Muscle layer of duodenum (tissue), 2 donors: ENCODE measurements around the gene KRTAP12-4.
"Not testable (repeated sequence)": the region's sequence is repeated elsewhere in the genome, so short reads cannot be mapped to it uniquely, and the experiment has no call there.

ENCODE experiments used
- H3K27ac ChIP-seq: one replicate; pipeline ENCODE4 v1.7.0; 2013; ENCODE audit warnings: mild to moderate bottlenecking, low read length
- H3K27me3 ChIP-seq: one replicate; pipeline ENCODE4 v1.7.0; 2013; ENCODE audit warnings: low read depth, mild to moderate bottlenecking, control low read depth, low read length
- H3K36me3 ChIP-seq, 2 donors: one replicate each; pipeline ENCODE4 v1.7.0; 2013; ENCODE audit warnings: low read length in 2 of 2, control low read depth in 1 of 2, mild to moderate bottlenecking in 1 of 2; ENCODE audit not compliant: insufficient read depth in 2 of 2, control insufficient read depth in 1 of 2
- H3K4me1 ChIP-seq, 2 donors: one replicate each; pipeline ENCODE4 v1.7.0; 2013; ENCODE audit warnings: low read length in 2 of 2, mild to moderate bottlenecking in 2 of 2, control low read depth in 1 of 2, moderate library complexity in 1 of 2; ENCODE audit not compliant: insufficient read depth in 2 of 2, control insufficient read depth in 1 of 2
- H3K4me3 ChIP-seq, 2 donors: one replicate each; pipeline ENCODE4 v1.7.0; 2013; ENCODE audit warnings: low read length in 2 of 2, low read depth in 1 of 2, mild to moderate bottlenecking in 1 of 2
- H3K9me3 ChIP-seq, 2 donors: one replicate each; pipeline ENCODE4 v1.7.0; 2013; ENCODE audit warnings: low read length in 2 of 2, control low read depth in 1 of 2, mild to moderate bottlenecking in 1 of 2; ENCODE audit not compliant: control insufficient read depth in 1 of 2
- donor health status: healthy.

Gene KRTAP12-4

GRCh38 chr21:44637851-44638348 lies 16.6 kb downstream of the KRTAP12-4 start:
- H3K4me1 ChIP-seq, H3K27ac ChIP-seq, H3K36me3 ChIP-seq, H3K4me3 ChIP-seq, H3K27me3 ChIP-seq: not testable (repeated sequence)
- H3K9me3 ChIP-seq = peaks cover 11 to 12% of the 10 kb centered on the region in 2 donors

GRCh38 chr21:44637018-44637850 lies 17.2 kb downstream of the KRTAP12-4 start, which contains the start of gene KRTAP10-10:
TSS of gene KRTAP10-10 (plus strand) at chr21:44637356. CDS start at chr21:44637418, 62 bp downstream.
- H3K4me1 ChIP-seq = no peaks in the 10 kb centered on the region
- H3K9me3 ChIP-seq = peaks cover 13% of the 10 kb centered on the region in 2 donors
- H3K36me3 ChIP-seq = no peaks in the 10 kb centered on the region
- no peaks in the 10 kb centered on the region for H3K27me3 ChIP-seq
- no peak within 1 kb of the TSS for H3K4me3 ChIP-seq
- no peak within 1 kb of the TSS for H3K27ac ChIP-seq

- H3K4me1 ChIP-seq = no peaks in the 10 kb centered on the region
- no peak overlapping the region for H3K4me3 ChIP-seq
- H3K27ac ChIP-seq = no peak overlapping the region
- H3K27me3 ChIP-seq = no peaks in the 10 kb centered on the region
- H3K36me3 ChIP-seq = no peaks in the 10 kb centered on the region
- H3K9me3 ChIP-seq = peaks cover 12 to 18% of the 10 kb centered on the region in 2 donors
These were observed 18.0 kb downstream of the KRTAP12-4 start for GRCh38 chr21:44636209-44637017.

GRCh38 chr21:44632067-44632466 lies 22.4 kb downstream of the KRTAP12-4 start:
- Histone ChIP-seq H3K4me3 (no peak overlapping the region), H3K36me3 (no peaks in the 10 kb centered on the region), H3K27ac (no peak overlapping the region), H3K27me3 (no peaks in the 10 kb centered on the region), H3K9me3 (peaks cover 7 to 19% of the 10 kb centered on the region in 2 donors), H3K4me1 (no peaks in the 10 kb centered on the region)

GRCh38 chr21:44630440-44630839 lies 24.0 kb downstream of the KRTAP12-4 start:
- H3K27me3 ChIP-seq = no peaks in the 10 kb centered on the region
- peaks cover 7 to 19% of the 10 kb centered on the region in 2 donors for H3K9me3 ChIP-seq
- H3K4me1 ChIP-seq = no peaks in the 10 kb centered on the region
- no peaks in the 10 kb centered on the region for H3K36me3 ChIP-seq
- H3K27ac ChIP-seq = no peak overlapping the region
- peak overlapping the region in 1 of 2 donors; percentile 22 for H3K4me3 ChIP-seq

- Histone ChIP-seq H3K36me3 (no peaks in the 10 kb centered on the region), H3K9me3 (peaks cover 14 to 32% of the 10 kb centered on the region in 2 donors), H3K4me3 (no peak overlapping the region), H3K4me1 (no peaks in the 10 kb centered on the region), H3K27ac (no peak overlapping the region), H3K27me3 (no peaks in the 10 kb centered on the region)
These were observed 25.6 kb downstream of the KRTAP12-4 start for GRCh38 chr21:44628707-44629391.

GRCh38 chr21:44627831-44628233 lies 26.6 kb downstream of the KRTAP12-4 start:
- H3K27me3 ChIP-seq, H3K36me3 ChIP-seq, H3K4me1 ChIP-seq, H3K4me3 ChIP-seq, H3K27ac ChIP-seq: not testable (repeated sequence)
- peaks cover 17 to 41% of the 10 kb centered on the region in 2 donors for H3K9me3 ChIP-seq

- not testable (repeated sequence) for H3K27me3 ChIP-seq, H3K4me3 ChIP-seq, H3K27ac ChIP-seq, H3K4me1 ChIP-seq, H3K36me3 ChIP-seq
- H3K9me3 ChIP-seq = peaks cover 16 to 43% of the 10 kb centered on the region in 2 donors
These were observed 27.2 kb downstream of the KRTAP12-4 start for GRCh38 chr21:44627181-44627822.

- Histone ChIP-seq H3K27me3 (no peaks in the 10 kb centered on the region), H3K4me3 (no peak within 1 kb of the TSS), H3K27ac (no peak within 1 kb of the TSS), H3K36me3 (no peaks in the 10 kb centered on the region), H3K4me1 (no peaks in the 10 kb centered on the region), H3K9me3 (peaks cover 13 to 39% of the 10 kb centered on the region in 2 donors)
These were observed 27.8 kb downstream of the KRTAP12-4 start, which contains the start of gene KRTAP10-9 for GRCh38 chr21:44626673-44627143. TSS of gene KRTAP10-9 (plus strand) at chr21:44627093. CDS start at chr21:44627172, 79 bp downstream.

- H3K36me3 ChIP-seq = no peaks in the 10 kb centered on the region
- H3K9me3 ChIP-seq = peaks cover 13 to 35% of the 10 kb centered on the region in 2 donors
- H3K27me3 ChIP-seq = no peaks in the 10 kb centered on the region
- H3K27ac ChIP-seq = no peak overlapping the region
- H3K4me3 ChIP-seq = no peak overlapping the region
- no peaks in the 10 kb centered on the region for H3K4me1 ChIP-seq
These were observed 28.2 kb downstream of the KRTAP12-4 start for GRCh38 chr21:44626262-44626661.
